ENCODE measurements around the gene ATP6AP1.
A peak's percentile ranks its signal among the peaks of the same experiment; 100 is the strongest.

- TF ChIP-seq POLR2A (IDR thresholded peaks at IDR 0.05): peak in 2 of 3 donors; percentile 26 to 51
- TF ChIP-seq CTCF (IDR thresholded peaks at IDR 0.05 in 8 of 11, conservative IDR thresholded peaks at IDR 0.05 in 3 of 11): no peak
- peak; percentile 86 to 91 (median 90) for TF ChIP-seq POLR2AphosphoS5 (IDR thresholded peaks at IDR 0.05)
Observed at GRCh38 chrX:154428176-154429171, at the start of gene ATP6AP1.
